ENCODE measurements around the gene IGLL5. TPM values are rescaled to one million over a fixed set of nuclear protein-coding genes. Genes with fewer than 3 reads are reported as not detected.

Gene IGLL5
- total and polyA plus RNA-seq, 2 of the 13 experiments (the other 11 are each of a cell fraction or from before 2014, with no cell fraction given), result not detected

- Histone ChIP-seq H2AFZ (ENCODE audit: low read length) (no peak overlapping the region), H3K4me3 (replicated peaks in 1 of 3; ENCODE audit: insufficient read depth in 1 of 3, low read depth in 2 of 3, low read length in 3 of 3) (no peak overlapping the region), H4K20me1 (ENCODE audit: insufficient read depth, low read length) (no peaks in the 10 kb centered on the region), H3K9me3 (ENCODE audit: low read length) (no peaks in the 10 kb centered on the region), H3K4me1 (ENCODE audit: insufficient read depth, low read length) (peaks cover 19% of the 10 kb centered on the region), H3K9ac (ENCODE audit: insufficient read depth, low read depth, low read length) (no peak overlapping the region), H3K36me3 (replicated peaks in 1 of 2; ENCODE audit: control insufficient read depth in 1 of 2, insufficient read depth in 2 of 2, low read length in 2 of 2) (no peaks in the 10 kb centered on the region), H3K4me2 (ENCODE audit: low read depth, low read length) (no peak overlapping the region), H3K79me2 (ENCODE audit: insufficient read depth, low read length) (no peaks in the 10 kb centered on the region), H3K27me3 (ENCODE audit: control insufficient read depth in 1 of 2, insufficient read depth in 2 of 2, low read length in 2 of 2) (peaks cover 3 to 27% of the 10 kb centered on the region in 2 experiments; a peak in 4 of 5 replicates), H3K27ac (ENCODE audit: extremely low read length, insufficient read depth, low read length) (no peak overlapping the region)
- ATAC-seq (no peak), FAIRE-seq (no peak), DNase-seq (ENCODE audit: low spot score) (no peak)
- WGBS (ENCODE audit: low lambda C conversion rate), result 23% methylated on average over 6 of the region's 8 CpGs
- no TSS peak for BruUV-seq (replicated peaks)
- intact Hi-C loops (cut with micrococcal nuclease; ENCODE audit: unreplicated experiment) (no loop called here), in situ Hi-C loops (cut with HindIII; ENCODE audit: extremely low pct_ligation_motif_present, low pct_unique_long_range_greater_than_20kb) (no loop called here)
- peak; percentile 69; the same call in 1 of the 2 replicates for TF ChIP-seq ZNF652 (CRISPR knock-in tag; IDR thresholded peaks at IDR 0.05; ENCODE audit: borderline replicate concordance, low read depth)
- no peak for TF ChIP-seq ZNF607 (CRISPR knock-in tag; IDR thresholded peaks at IDR 0.05; ENCODE audit: borderline replicate concordance)
- CTCF ChIA-PET (ENCODE audit: low intra/inter-chr PET ratio, low total read pairs), result no interaction called here
- POLR2A ChIA-PET, result no interaction called here
Observed at GRCh38 chr22:22938672-22939587, 51.3 kb downstream of the IGLL5 start.

- no peak overlapping the region for H3K9ac ChIP-seq (ENCODE audit: insufficient read depth, low read depth, low read length)
- H3K4me1 ChIP-seq (ENCODE audit: insufficient read depth, low read length), result peaks cover 19% of the 10 kb centered on the region
- ChIA-PET POLR2A (no interaction called here), CTCF (ENCODE audit: low intra/inter-chr PET ratio, low total read pairs) (no interaction called here)
- peaks cover 3 to 34% of the 10 kb centered on the region in 2 experiments; a peak in 4 of 5 replicates for H3K27me3 ChIP-seq (ENCODE audit: control insufficient read depth in 1 of 2, insufficient read depth in 2 of 2, low read length in 2 of 2)
- FAIRE-seq, result no peak
- peak; percentile 21; the same call in 1 of the 3 replicates for ATAC-seq
- H3K9me3 ChIP-seq (ENCODE audit: low read length), result no peaks in the 10 kb centered on the region
- no peak overlapping the region for H3K4me3 ChIP-seq (replicated peaks in 1 of 3; ENCODE audit: insufficient read depth in 1 of 3, low read depth in 2 of 3, low read length in 3 of 3)
- H2AFZ ChIP-seq (ENCODE audit: low read length), result no peak overlapping the region
- no peak for DNase-seq (ENCODE audit: low spot score)
- WGBS (ENCODE audit: low lambda C conversion rate), result 4% methylated on average over 10 of the region's 11 CpGs
- intact Hi-C loops (cut with micrococcal nuclease; ENCODE audit: unreplicated experiment) (no loop called here), in situ Hi-C loops (cut with HindIII; ENCODE audit: extremely low pct_ligation_motif_present, low pct_unique_long_range_greater_than_20kb) (no loop called here)
- no peaks in the 10 kb centered on the region for H3K79me2 ChIP-seq (ENCODE audit: insufficient read depth, low read length)
- no peak overlapping the region for H3K4me2 ChIP-seq (ENCODE audit: low read depth, low read length)
- H3K36me3 ChIP-seq (replicated peaks in 1 of 2; ENCODE audit: control insufficient read depth in 1 of 2, insufficient read depth in 2 of 2, low read length in 2 of 2), result no peaks in the 10 kb centered on the region
- BruUV-seq (replicated peaks), result no TSS peak
- H4K20me1 ChIP-seq (ENCODE audit: insufficient read depth, low read length), result no peaks in the 10 kb centered on the region
- H3K27ac ChIP-seq (ENCODE audit: extremely low read length, insufficient read depth, low read length), result no peak overlapping the region
- TF ChIP-seq FOXA3 (CRISPR knock-in tag; IDR thresholded peaks at IDR 0.05) (peak; percentile 47; the same call in 1 of the 2 replicates), TBX3 (IDR thresholded peaks at IDR 0.05; ENCODE audit: borderline replicate concordance) (peak; percentile 89), YEATS4 (CRISPR knock-in tag; IDR thresholded peaks at IDR 0.05; ENCODE audit: borderline replicate concordance) (no peak), NPAS2 (CRISPR knock-in tag; IDR thresholded peaks at IDR 0.05; ENCODE audit: borderline replicate concordance) (no peak), ZNF451 (CRISPR knock-in tag; IDR thresholded peaks at IDR 0.05) (no peak), FOXP1 (IDR thresholded peaks at IDR 0.05) (peak; percentile 76), FOXP1 (CRISPR knock-in tag; IDR thresholded peaks at IDR 0.05) (peak; percentile 69), ZNF556 (CRISPR knock-in tag; IDR thresholded peaks at IDR 0.05; ENCODE audit: borderline replicate concordance) (no peak), CEBPB (IDR thresholded peaks at IDR 0.05; ENCODE audit: borderline replicate concordance, low read depth, low read length) (peak; percentile 82), CEBPG (CRISPR knock-in tag; IDR thresholded peaks at IDR 0.05) (0 out of 2 replicates have a peak, but pooled peaks have one; percentile 10), FOXA1 (IDR thresholded peaks at IDR 0.05) (0 out of 2 replicates have a peak, but pooled peaks have one; percentile 18), FOXA1 (CRISPR knock-in tag; IDR thresholded peaks at IDR 0.05) (no peak), FOXP4 (CRISPR knock-in tag; IDR thresholded peaks at IDR 0.05) (0 out of 2 replicates have a peak, but pooled peaks have one; percentile 23)
Observed at GRCh38 chr22:22939588-22940368, 52.2 kb downstream of the IGLL5 start.
